Left cardiac atrium (tissue), 4 donors: ENCODE results near the gene SELENOO. TPM values are rescaled to one million over a fixed set of nuclear protein-coding genes. Genes with fewer than 3 reads are reported as not detected.
A peak's percentile ranks its signal among the peaks of the same experiment; 100 is the strongest.

Experiments used
- ATAC-seq, 2 donors: fragments of 200-7000 bp; cut with Tn5 transposase; one replicate each; pipeline ENCODE4 v1.9.1; 2020; ENCODE audit warnings: mild to moderate bottlenecking in 2 of 2, moderate library complexity in 2 of 2
- DNase-seq: peaks from one replicate; pipeline ENCODE4 v3.0.0-alpha.2; 2020
- intact Hi-C, 2 donors: fragments of 100-400 bp; cut with DNase I; formaldehyde crosslinking; loops; one replicate each; pipeline versions ENCODE4 v1.14.1 to v1.15.1; 2022 to 2023
- total RNA-seq, 2 donors: library from RNA; stranded (reverse); fragmentation: NEBNext Ultra II Directional; extraction: Animal tissue kit (Norgen Biotek cat#: 25700); gene quantifications; one replicate each; pipeline ENCODE4 v1.2.1, GENCODE V29; 2021
- donor health status: DM: no; HTN: yes; CAD: no.
- donor health status: DM: no; HTN: yes; CAD: no; lungs with severe emphysema.
- donor health status: DM: yes; HTN: yes; CAD: no.
- donor health status: Dilated cardiomyopathy.

Gene SELENOO
- total RNA-seq, 2 donors from 2014 or later, result 11.7 to 15.0 TPM

GRCh38 chr22:50208939-50209892 is 8.4 kb downstream of the SELENOO start:
- intact Hi-C loops, result no loop called here
- DNase-seq (no peak), ATAC-seq (peak in 1 of 2 donors; percentile 9)

GRCh38 chr22:50209893-50210292 is 9.1 kb downstream of the SELENOO start:
- ATAC-seq (peak; percentile 27 to 41), DNase-seq (peak; percentile 73)
- intact Hi-C loops, result loop anchor here (2.0 to 5.0 kb wide), 2 partner anchors 61 to 63 kb away; no protein-coding TSS in a partner anchor

GRCh38 chr22:50210378-50211139 is 9.7 kb downstream of the SELENOO start:
- no peak for DNase-seq
- intact Hi-C loops, result loop anchor here (2.0 to 5.0 kb wide), 2 partner anchors 62 to 63 kb away; no protein-coding TSS in a partner anchor
- ATAC-seq, result no peak

- DNase-seq (no peak), ATAC-seq (no peak)
- intact Hi-C loops, result loop anchor here (2.0 to 5.0 kb wide), 2 partner anchors 62 to 64 kb away; no protein-coding TSS in a partner anchor
Measured at GRCh38 chr22:50211147-50211546, 10.3 kb downstream of the SELENOO start.

GRCh38 chr22:50213263-50213662 is 12.5 kb downstream of the SELENOO start:
- ATAC-seq (no peak), DNase-seq (no peak)
- intact Hi-C loops, result loop anchor here in 1 of 2 donors (5.0 kb wide), 1 partner anchor 66 kb away; no protein-coding TSS in a partner anchor

GRCh38 chr22:50215297-50216054 is 14.7 kb downstream of the SELENOO start:
- intact Hi-C loops, result no loop called here
- ATAC-seq (no peak), DNase-seq (peak; percentile 38)

GRCh38 chr22:50216055-50216683 is 15.4 kb downstream of the SELENOO start:
- DNase-seq (no peak), ATAC-seq (no peak)
- intact Hi-C loops, result no loop called here

GRCh38 chr22:50216684-50217520 is 16.1 kb downstream of the SELENOO start:
- intact Hi-C loops, result no loop called here
- no peak for ATAC-seq
- DNase-seq, result no peak

- intact Hi-C loops, result no loop called here
- no peak for DNase-seq
- no peak for ATAC-seq
Measured at GRCh38 chr22:50217543-50218152, 16.8 kb downstream of the SELENOO start.

- ATAC-seq, result peak in 1 of 2 donors; percentile 1
- intact Hi-C loops, result no loop called here
- DNase-seq, result peak; percentile 36
Measured at GRCh38 chr22:50218153-50218995, 17.6 kb downstream of the SELENOO start.

GRCh38 chr22:50218996-50219727 is 18.4 kb downstream of the SELENOO start:
- DNase-seq (peak; percentile 86), ATAC-seq (peak; percentile 84 to 87)
- intact Hi-C loops, result no loop called here

- intact Hi-C loops, result no loop called here
- ATAC-seq, result peak; percentile 1
- DNase-seq, result no peak
Measured at GRCh38 chr22:50219800-50220602, 19.2 kb downstream of the SELENOO start.

GRCh38 chr22:50220603-50221409 is 20.0 kb downstream of the SELENOO start:
- intact Hi-C loops, result no loop called here
- DNase-seq (no peak), ATAC-seq (no peak)
